ENCODE results near the gene RBM38.

DNA sequence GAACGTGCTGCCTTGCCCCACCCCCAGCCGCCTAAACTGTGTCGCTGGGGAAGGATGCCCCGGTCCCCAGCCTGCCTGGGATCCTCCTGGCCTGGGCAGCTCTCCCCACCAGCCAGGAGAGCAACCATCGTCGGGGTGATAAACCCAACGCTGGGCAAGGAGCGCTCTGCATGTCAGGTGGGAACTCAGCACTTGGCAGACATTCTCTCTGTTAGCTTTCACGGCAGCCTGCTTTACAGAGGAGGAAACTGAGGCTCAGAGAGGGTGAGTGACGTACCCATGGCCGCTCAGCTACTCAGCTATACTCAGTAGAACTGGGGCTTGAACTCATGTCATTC lies 37.9 kb downstream of the RBM38 start:
- TF ChIP-seq TBP (optimal IDR thresholded peaks at IDR 0.05; ENCODE audit: low read depth, low read length) (no peak), SNRNP70 (optimal IDR thresholded peaks at IDR 0.05; ENCODE audit: low read depth, low read length) (no peak), POLR2A (conservative IDR thresholded peaks at IDR 0.05) (no peak), TCF7L2 (IDR thresholded peaks at IDR 0.05; ENCODE audit: low read depth, low read length) (no peak), POLR2AphosphoS2 (IDR thresholded peaks at IDR 0.05; ENCODE audit: low read length) (no peak), MAFF (IDR thresholded peaks at IDR 0.05; ENCODE audit: low read length) (no peak)
- TF ChIP-seq, protein P1, sequence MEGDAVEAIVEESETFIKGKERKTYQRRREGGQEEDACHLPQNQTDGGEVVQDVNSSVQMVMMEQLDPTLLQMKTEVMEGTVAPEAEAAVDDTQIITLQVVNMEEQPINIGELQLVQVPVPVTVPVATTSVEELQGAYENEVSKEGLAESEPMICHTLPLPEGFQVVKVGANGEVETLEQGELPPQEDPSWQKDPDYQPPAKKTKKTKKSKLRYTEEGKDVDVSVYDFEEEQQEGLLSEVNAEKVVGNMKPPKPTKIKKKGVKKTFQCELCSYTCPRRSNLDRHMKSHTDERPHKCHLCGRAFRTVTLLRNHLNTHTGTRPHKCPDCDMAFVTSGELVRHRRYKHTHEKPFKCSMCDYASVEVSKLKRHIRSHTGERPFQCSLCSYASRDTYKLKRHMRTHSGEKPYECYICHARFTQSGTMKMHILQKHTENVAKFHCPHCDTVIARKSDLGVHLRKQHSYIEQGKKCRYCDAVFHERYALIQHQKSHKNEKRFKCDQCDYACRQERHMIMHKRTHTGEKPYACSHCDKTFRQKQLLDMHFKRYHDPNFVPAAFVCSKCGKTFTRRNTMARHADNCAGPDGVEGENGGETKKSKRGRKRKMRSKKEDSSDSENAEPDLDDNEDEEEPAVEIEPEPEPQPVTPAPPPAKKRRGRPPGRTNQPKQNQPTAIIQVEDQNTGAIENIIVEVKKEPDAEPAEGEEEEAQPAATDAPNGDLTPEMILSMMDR (IDR thresholded peaks at IDR 0.05 in 2 of 3, conservative IDR thresholded peaks at IDR 0.05 in 1 of 3; ENCODE audit: insufficient read depth in 2 of 3, low read depth in 1 of 3, low read length in 3 of 3), result no peak
- TF ChIP-seq, protein P2, sequence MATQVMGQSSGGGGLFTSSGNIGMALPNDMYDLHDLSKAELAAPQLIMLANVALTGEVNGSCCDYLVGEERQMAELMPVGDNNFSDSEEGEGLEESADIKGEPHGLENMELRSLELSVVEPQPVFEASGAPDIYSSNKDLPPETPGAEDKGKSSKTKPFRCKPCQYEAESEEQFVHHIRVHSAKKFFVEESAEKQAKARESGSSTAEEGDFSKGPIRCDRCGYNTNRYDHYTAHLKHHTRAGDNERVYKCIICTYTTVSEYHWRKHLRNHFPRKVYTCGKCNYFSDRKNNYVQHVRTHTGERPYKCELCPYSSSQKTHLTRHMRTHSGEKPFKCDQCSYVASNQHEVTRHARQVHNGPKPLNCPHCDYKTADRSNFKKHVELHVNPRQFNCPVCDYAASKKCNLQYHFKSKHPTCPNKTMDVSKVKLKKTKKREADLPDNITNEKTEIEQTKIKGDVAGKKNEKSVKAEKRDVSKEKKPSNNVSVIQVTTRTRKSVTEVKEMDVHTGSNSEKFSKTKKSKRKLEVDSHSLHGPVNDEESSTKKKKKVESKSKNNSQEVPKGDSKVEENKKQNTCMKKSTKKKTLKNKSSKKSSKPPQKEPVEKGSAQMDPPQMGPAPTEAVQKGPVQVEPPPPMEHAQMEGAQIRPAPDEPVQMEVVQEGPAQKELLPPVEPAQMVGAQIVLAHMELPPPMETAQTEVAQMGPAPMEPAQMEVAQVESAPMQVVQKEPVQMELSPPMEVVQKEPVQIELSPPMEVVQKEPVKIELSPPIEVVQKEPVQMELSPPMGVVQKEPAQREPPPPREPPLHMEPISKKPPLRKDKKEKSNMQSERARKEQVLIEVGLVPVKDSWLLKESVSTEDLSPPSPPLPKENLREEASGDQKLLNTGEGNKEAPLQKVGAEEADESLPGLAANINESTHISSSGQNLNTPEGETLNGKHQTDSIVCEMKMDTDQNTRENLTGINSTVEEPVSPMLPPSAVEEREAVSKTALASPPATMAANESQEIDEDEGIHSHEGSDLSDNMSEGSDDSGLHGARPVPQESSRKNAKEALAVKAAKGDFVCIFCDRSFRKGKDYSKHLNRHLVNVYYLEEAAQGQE (IDR thresholded peaks at IDR 0.05; ENCODE audit: borderline replicate concordance), result no peak
- TF ChIP-seq, protein P2 (CRISPR knock-in tag; IDR thresholded peaks at IDR 0.05; ENCODE audit: low read depth), result no peak
